ENCODE measurements around the gene CHCHD4. TPM values are rescaled to one million over a fixed set of nuclear protein-coding genes. Genes with fewer than 3 reads are reported as not detected.

CHCHD4 gene
- total and polyA plus RNA-seq, 2 of the 8 experiments (the other 6 are each of a cell fraction or from before 2014, with no cell fraction given): 15.0 to 22.3 TPM

DNA sequence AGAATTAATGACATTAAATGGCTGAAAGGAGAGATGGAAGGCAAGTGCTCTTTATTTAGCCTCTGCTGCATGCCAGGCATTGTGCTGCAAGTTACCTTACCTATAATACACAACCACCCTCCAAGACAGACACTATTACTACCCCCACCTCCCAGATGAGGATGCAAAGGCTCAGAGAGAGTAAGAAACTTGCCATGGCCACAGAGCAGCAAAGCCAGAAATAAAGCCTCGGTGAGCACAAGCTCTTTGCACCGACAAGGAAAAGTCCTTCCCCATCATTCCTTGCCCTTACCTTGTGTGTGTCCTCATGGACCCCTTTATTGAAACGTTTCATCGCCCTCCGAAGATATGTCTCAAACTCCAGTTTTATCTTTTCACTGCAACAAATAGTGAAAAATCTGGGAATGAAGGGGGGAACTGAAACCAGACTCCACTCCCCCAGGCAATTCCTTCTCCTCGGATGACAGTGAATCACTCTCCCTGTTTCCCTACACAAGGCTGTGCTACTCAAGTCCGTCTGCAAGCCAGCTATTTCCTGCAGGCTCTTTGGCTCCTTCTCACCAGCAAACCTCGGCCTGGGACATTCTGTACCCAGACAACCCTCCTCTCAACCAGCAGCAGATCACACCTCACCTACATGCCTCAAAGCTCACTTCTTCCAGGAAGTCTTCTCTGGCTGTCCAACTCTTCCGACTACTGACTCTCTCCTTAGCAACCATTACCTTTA lies 42.4 kb upstream of the CHCHD4 start:
- Histone ChIP-seq H4K5ac (ENCODE audit: insufficient read length, low read depth, low read length) (no peak overlapping the region), H2AFZ (ENCODE audit: low read length) (no peak overlapping the region), H3K18ac (ENCODE audit: extremely low read depth, low read length) (no peak overlapping the region), H4K8ac (ENCODE audit: extremely low read depth, insufficient read depth, low read length) (no peak overlapping the region), H2BK120ac (replicated peaks; ENCODE audit: low read depth, low read length) (no peak overlapping the region), H3K4me3 (ENCODE audit: extremely low read depth in 1 of 4, insufficient read depth in 2 of 4, low read depth in 3 of 4, low read length in 4 of 4) (no peak overlapping the region), H2BK12ac (ENCODE audit: low read depth, low read length) (no peak overlapping the region), H3K4me2 (ENCODE audit: insufficient read depth in 1 of 2, low read depth in 2 of 2, low read length in 2 of 2) (no peak overlapping the region), H3K27ac (ENCODE audit: low read depth, low read length) (no peak overlapping the region), H2BK5ac (ENCODE audit: low read depth, low read length) (no peak overlapping the region), H3K14ac (ENCODE audit: insufficient read length) (no peak overlapping the region), H2AK5ac (ENCODE audit: low read depth, low read length) (no peak overlapping the region), H3K4me1 (replicated peaks in 1 of 4; ENCODE audit: control insufficient read depth in 3 of 4, insufficient read depth in 4 of 4, low read length in 3 of 4) (no peaks in the 10 kb centered on the region), H4K20me1 (replicated peaks in 1 of 2; ENCODE audit: control insufficient read depth in 1 of 2, insufficient read depth in 2 of 2, low read length in 2 of 2) (peaks cover 0 to 3% of the 10 kb centered on the region in 2 experiments), H2BK20ac (ENCODE audit: low read length) (no peak overlapping the region), H3K9ac (replicated peaks in 1 of 4; ENCODE audit: extremely low read depth in 1 of 4, low read depth in 3 of 4, low read length in 3 of 4) (no peak overlapping the region), H3K23me2 (ENCODE audit: low read depth, low read length) (no peaks in the 10 kb centered on the region), H3K23ac (ENCODE audit: insufficient read length) (no peak overlapping the region), H3K4ac (replicated peaks; ENCODE audit: insufficient read length, low read depth, low read length) (no peak overlapping the region), H3K56ac (replicated peaks; ENCODE audit: insufficient read length, low read depth, low read length) (no peak overlapping the region), H4K91ac (replicated peaks; ENCODE audit: insufficient read length, low read length) (no peak overlapping the region), H3K36me3 (ENCODE audit: control insufficient read depth in 2 of 4, insufficient read depth in 4 of 4, low read length in 3 of 4) (peaks cover 24 to 87% (median 64%) of the 10 kb centered on the region in 4 experiments), H3K79me1 (ENCODE audit: low read depth, low read length) (no peaks in the 10 kb centered on the region), H3K79me2 (ENCODE audit: control insufficient read depth in 1 of 2, insufficient read depth in 2 of 2, low read length in 2 of 2) (no peaks in the 10 kb centered on the region), H3K9me3 (ENCODE audit: insufficient read depth in 2 of 2, low read depth in 1 of 2, low read length in 1 of 2) (no peaks in the 10 kb centered on the region), H3K27me3 (replicated peaks in 1 of 4; ENCODE audit: control insufficient read depth in 3 of 4, extremely low read depth in 1 of 4, insufficient read depth in 3 of 4, low read length in 3 of 4) (no peaks in the 10 kb centered on the region), H2BK15ac (ENCODE audit: low read length) (no peak overlapping the region)
- CTCF ChIA-PET (ENCODE audit: partially characterized antibody): interaction anchor here (1.0 to 1.5 kb wide), 9 partner anchors 8 to 282 kb away, joined by 3 to 7 read pairs (median 3); no protein-coding TSS in a partner anchor
- FAIRE-seq: no peak
- POLR2A ChIA-PET (ENCODE audit: partially characterized antibody): interaction anchor here (0.7 to 1.4 kb wide), 4 partner anchors 9 to 17 kb away, joined by 3 to 11 read pairs (median 3); partner anchors contain the start of genes LSM3 and XPC
- TF ChIP-seq NANOG (IDR thresholded peaks at IDR 0.05; ENCODE audit: insufficient read depth, low read depth, low read length, poor library complexity, severe bottlenecking): no peak
- TF ChIP-seq SP1 (IDR thresholded peaks at IDR 0.05; ENCODE audit: low read depth, low read length): no peak
- WGBS, 2 experiments (ENCODE audit: extremely low coverage in 1 of 2, insufficient coverage in 1 of 2, insufficient read length in 1 of 2, insufficient replicate concordance in 2 of 2, low coverage in 1 of 2, low lambda C conversion rate in 2 of 2, missing lambda C conversion rate in 1 of 2): 90% methylated on average over 9 of the region's 9 CpGs; no CpG with 5 or more reads in 1 of the 2 experiments
- DNase-seq (ENCODE audit: low read depth in 1 of 2, low spot score in 2 of 2): no peak

All from H1 (cell line).